ENCODE data around the gene FBN2.

GRCh38 chr5:128264564-128265360 is 273.3 kb downstream of the FBN2 start:
- TF ChIP-seq POLR2AphosphoS5 (IDR thresholded peaks at IDR 0.05; ENCODE audit: low read depth, low read length) (no peak), POLR2A (IDR thresholded peaks at IDR 0.05; ENCODE audit: low read depth, low read length) (no peak)
